GM10248 (cell line): ENCODE data around the gene SCN8A.

Experiments used
- CTCF ChIA-PET: fragments of 300-600 bp; sonication (Branson Sonifier 250); formaldehyde crosslinking; extraction: SDS; loops from one replicate; lab custom pipeline; 2021; ENCODE audit warnings: antibody characterized with exemption; lab: Yijun Ruan, JAX
- POLR2A ChIA-PET: fragments of 350-650 bp; sonication (Branson Sonifier 250); formaldehyde crosslinking; extraction: SDS; loops from one replicate; lab custom pipeline; 2020; ENCODE audit warnings: antibody characterized with exemption; lab: Yijun Ruan, JAX
- DNase-seq: peaks from one replicate; pipeline ENCODE4 v3.0.0; 2012; ENCODE audit errors: extremely low spot score
- CTCF ChIP-seq: IDR thresholded peaks from 2 replicates; pipeline ENCODE4 v1.5.1; 2012; ENCODE audit warnings: mild to moderate bottlenecking, low read depth; ENCODE audit errors: extremely low read depth, missing control alignments, control extremely low read depth

Gene SCN8A

DNA sequence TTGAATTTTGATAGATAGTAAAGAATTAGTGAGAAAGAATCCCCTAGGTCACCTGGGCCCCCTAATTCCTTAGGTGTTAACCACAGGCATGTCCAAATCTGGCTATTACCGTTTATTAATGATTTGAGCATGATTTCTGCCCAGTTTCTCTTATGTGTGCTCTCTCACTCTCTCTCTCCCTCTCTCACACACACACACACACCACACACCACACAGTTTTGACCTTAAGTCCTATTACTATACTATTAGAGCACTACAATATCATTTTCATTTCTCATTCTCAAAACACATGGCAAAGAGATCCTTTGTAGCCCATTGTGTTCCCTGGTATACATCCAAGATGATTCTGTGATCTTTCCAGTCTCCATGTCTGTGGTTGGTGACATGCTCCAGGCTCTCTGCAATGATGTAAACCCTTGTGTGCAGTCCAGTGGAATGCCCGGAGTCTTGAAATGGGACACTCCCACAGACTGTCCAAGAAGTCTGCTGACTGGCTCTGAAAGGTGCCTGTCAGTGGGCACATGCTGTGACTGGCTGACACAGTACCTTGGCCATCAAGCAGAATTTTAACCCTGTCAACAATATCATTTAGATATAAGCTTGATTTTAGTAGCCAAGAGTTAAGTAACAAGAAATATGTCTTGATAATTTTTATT lies 161.3 kb downstream of the SCN8A start:
- CTCF ChIA-PET: no interaction called here
- TF ChIP-seq CTCF: no peak
- no peak for DNase-seq
- POLR2A ChIA-PET: no interaction called here

- no peak for TF ChIP-seq CTCF
- no peak for DNase-seq
- ChIA-PET CTCF (no interaction called here), POLR2A (no interaction called here)
These were observed 163.1 kb downstream of the SCN8A start for GRCh38 chr12:51753980-51754675.

GRCh38 chr12:51755251-51755650 lies 164.2 kb downstream of the SCN8A start:
- CTCF ChIA-PET: no interaction called here
- POLR2A ChIA-PET: no interaction called here
- TF ChIP-seq CTCF: no peak
- DNase-seq: no peak

DNA sequence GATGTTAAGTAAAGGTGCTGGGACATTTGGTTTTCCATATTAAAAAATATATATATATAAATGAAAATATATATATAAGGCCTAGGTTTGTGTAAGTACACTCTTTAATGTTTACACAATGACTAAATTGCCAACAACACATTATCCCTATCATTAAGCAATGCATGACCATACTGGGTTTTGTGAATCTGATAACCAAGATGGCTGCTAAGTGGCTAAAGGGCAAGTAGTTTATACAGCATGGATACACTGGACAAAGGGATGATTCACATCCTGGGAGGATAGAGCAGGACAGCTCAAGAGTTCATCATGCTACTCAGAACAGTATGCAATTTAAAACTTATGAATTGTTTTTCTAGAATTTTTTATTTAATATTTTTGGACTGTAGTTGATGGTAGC lies 168.1 kb downstream of the SCN8A start:
- CTCF ChIA-PET: no interaction called here
- TF ChIP-seq CTCF: no peak
- no peak for DNase-seq
- POLR2A ChIA-PET: no interaction called here

DNA sequence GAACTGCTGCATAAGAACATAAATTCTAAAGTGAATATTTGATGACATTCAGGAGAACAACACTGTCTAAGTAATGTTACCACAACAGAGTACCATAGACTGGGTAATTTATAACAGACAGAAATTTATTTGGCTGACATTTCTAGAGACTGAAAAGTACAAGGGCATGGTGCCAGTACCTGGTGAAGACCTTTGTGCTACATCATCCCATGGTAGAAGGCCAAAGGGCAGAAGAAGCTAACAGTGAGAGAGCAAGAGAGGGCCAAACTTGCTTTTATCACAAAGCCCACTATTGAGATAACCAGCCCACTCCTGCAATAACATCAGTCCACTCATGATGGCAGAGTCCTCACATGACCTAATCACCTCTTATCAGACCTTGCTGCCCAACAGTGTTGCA lies 168.7 kb downstream of the SCN8A start:
- no peak for DNase-seq
- TF ChIP-seq CTCF: no peak
- ChIA-PET CTCF (no interaction called here), POLR2A (no interaction called here)

DNA sequence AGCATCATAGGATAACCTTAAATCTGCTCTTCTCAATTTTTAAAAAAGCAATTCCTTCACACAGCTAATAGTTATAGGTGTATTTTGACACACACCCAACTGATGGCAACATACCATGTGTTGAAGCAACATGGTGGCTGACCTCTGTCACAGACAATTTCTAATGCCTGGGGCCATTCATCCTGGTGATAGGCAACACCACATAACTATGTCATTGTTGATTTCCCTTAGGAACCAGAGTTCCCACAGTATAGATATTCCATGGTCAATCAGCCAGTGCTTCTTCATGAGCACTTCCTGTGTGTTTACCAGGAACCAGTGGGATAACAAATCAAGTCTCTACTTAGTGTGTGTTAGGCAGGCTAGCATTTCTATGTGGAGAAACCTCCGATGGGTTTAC lies 169.2 kb downstream of the SCN8A start:
- TF ChIP-seq CTCF: no peak
- DNase-seq: no peak
- POLR2A ChIA-PET: no interaction called here
- CTCF ChIA-PET: no interaction called here
